ENCODE results near the gene TMPRSS13.

The TMPRSS13 gene

DNA sequence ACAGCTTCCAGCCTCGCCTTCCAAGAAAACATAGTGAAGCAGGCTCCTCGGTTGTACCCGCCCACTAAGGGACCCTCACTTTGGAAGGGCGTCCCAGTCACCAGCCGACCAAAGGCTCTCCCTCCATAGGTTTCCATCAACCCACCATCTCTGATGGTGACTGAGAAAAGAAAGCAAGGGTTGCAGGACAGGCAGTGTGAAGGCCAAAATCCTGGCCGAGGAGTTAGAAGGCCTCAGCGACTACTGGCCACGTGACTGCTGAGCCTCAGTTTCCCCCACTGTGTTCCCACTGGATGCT is 55.4 kb downstream of the TMPRSS13 start:
- ChIA-PET CTCF (no interaction called here), POLR2A (no interaction called here)
- DNase-seq (ENCODE audit: extremely low spot score), result no peak
- TF ChIP-seq, protein P1, sequence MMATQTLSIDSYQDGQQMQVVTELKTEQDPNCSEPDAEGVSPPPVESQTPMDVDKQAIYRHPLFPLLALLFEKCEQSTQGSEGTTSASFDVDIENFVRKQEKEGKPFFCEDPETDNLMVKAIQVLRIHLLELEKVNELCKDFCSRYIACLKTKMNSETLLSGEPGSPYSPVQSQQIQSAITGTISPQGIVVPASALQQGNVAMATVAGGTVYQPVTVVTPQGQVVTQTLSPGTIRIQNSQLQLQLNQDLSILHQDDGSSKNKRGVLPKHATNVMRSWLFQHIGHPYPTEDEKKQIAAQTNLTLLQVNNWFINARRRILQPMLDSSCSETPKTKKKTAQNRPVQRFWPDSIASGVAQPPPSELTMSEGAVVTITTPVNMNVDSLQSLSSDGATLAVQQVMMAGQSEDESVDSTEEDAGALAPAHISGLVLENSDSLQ (IDR thresholded peaks at IDR 0.05), result no peak
- no peak for TF ChIP-seq FOXK2 (IDR thresholded peaks at IDR 0.05)
- no peak for TF ChIP-seq SP1 (IDR thresholded peaks at IDR 0.05)
- no peak for TF ChIP-seq ARNT (IDR thresholded peaks at IDR 0.05)
- TF ChIP-seq FOXM1 (IDR thresholded peaks at IDR 0.05; ENCODE audit: borderline replicate concordance), result no peak
- no peak for TF ChIP-seq ZNF384 (IDR thresholded peaks at IDR 0.05)
- TF ChIP-seq HDGF (IDR thresholded peaks at IDR 0.05; ENCODE audit: borderline replicate concordance), result no peak
- TF ChIP-seq L3MBTL2 (conservative IDR thresholded peaks at IDR 0.05), result no peak
- TF ChIP-seq FOXA1 (IDR thresholded peaks at IDR 0.05), result no peak
- TF ChIP-seq TARDBP (IDR thresholded peaks at IDR 0.05), result no peak
- TF ChIP-seq ELF4 (IDR thresholded peaks at IDR 0.05), result no peak
- no peak for TF ChIP-seq BHLHE40 (IDR thresholded peaks at IDR 0.05; ENCODE audit: borderline replicate concordance)
- no peak for TF ChIP-seq SUZ12 (IDR thresholded peaks at IDR 0.05)
- TF ChIP-seq LEF1 (IDR thresholded peaks at IDR 0.05; ENCODE audit: borderline replicate concordance), result no peak
- TF ChIP-seq NFRKB (IDR thresholded peaks at IDR 0.05), result no peak

DNA sequence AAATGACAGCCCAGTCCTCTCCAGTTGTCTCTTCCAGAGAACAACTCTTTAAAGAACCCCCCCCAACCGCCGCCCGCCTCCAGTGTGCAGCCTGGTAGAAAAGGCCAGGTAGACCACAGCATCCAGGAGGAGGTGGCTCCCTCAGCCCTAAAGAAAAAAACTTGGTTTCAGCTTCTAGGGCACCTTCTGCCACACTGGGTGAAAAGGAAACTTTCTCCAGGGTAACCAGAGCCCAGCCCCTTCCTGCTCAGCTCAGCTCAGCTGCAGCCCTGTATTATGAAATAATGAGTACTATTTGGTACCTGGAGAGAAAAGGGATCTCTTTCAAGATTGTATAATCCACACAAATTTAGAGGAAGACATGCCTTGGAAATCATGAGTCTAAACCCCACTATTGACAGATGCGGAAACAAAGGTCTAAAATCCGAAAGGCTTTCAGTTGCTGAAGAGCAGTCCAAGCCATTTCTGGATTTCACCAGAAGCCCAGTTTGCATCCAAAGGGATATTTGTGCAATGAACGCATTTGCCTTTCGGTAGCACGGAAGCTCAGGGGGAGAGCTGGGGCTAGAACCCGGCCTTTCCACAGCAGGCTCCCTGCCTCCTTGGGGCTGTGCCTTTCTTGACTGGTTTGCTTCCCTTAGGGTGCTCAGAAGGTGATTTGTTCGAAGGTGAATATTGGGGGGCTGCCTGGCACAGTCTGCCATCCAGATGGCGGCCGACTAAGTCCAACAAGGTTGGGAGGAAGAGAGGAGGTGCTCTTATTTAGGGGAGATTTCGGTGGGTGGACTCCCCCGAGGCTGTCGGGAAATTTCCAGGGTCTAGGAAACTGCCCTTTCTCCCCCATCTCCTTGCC is 56.0 kb downstream of the TMPRSS13 start:
- no peak for TF ChIP-seq ELF4 (IDR thresholded peaks at IDR 0.05)
- no peak for TF ChIP-seq NFRKB (IDR thresholded peaks at IDR 0.05)
- no peak for TF ChIP-seq FOXK2 (IDR thresholded peaks at IDR 0.05)
- TF ChIP-seq, protein P1 (IDR thresholded peaks at IDR 0.05), result no peak
- TF ChIP-seq BHLHE40 (IDR thresholded peaks at IDR 0.05; ENCODE audit: borderline replicate concordance), result no peak
- ChIA-PET CTCF (no interaction called here), POLR2A (no interaction called here)
- DNase-seq (ENCODE audit: extremely low spot score), result no peak

GRCh38 chr11:117872420-117872961 is 56.7 kb downstream of the TMPRSS13 start:
- ChIA-PET CTCF (no interaction called here), POLR2A (no interaction called here)
- DNase-seq (ENCODE audit: extremely low spot score), result no peak
- TF ChIP-seq TARDBP (IDR thresholded peaks at IDR 0.05), result no peak
- TF ChIP-seq ZNF384 (IDR thresholded peaks at IDR 0.05), result no peak
- no peak for TF ChIP-seq ELF4 (IDR thresholded peaks at IDR 0.05)

DNA sequence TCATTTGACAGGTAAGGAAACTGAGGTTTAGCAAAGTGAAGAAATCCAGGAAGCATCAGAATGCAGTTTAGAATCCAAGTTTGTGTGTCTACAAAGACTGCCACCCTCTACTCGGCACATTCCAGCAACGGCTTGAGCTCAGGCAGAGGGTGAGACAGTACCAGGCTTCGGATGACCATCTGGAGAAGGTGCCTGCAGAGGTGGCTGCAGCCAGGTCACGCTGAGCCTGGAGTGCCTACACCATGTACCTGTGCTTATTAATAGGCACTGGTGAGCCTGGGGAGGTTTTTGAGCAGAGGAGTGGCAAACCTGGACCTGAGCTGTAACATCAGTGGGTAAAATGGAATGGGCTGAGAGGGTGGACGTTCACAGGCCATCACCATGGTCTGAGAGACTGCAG is 57.4 kb downstream of the TMPRSS13 start:
- ChIA-PET CTCF (no interaction called here), POLR2A (interaction anchor here (1.3 kb wide), 1 partner anchor 10 kb away, joined by 4 read pairs; no protein-coding TSS in a partner anchor)
- TF ChIP-seq HDGF (IDR thresholded peaks at IDR 0.05; ENCODE audit: borderline replicate concordance), result no peak
- DNase-seq (ENCODE audit: extremely low spot score), result no peak

GRCh38 chr11:117871160-117871559 is 58.0 kb downstream of the TMPRSS13 start:
- CTCF ChIA-PET, result interaction anchor here (0.9 to 1.1 kb wide), 2 partner anchors 10 to 34 kb away, joined by 3 to 4 read pairs; no protein-coding TSS in a partner anchor
- POLR2A ChIA-PET, result interaction anchor here (1.3 kb wide), 1 partner anchor 10 kb away, joined by 4 read pairs; no protein-coding TSS in a partner anchor
- DNase-seq (ENCODE audit: extremely low spot score), result no peak
- TF ChIP-seq BHLHE40 (IDR thresholded peaks at IDR 0.05; ENCODE audit: borderline replicate concordance), result no peak
- no peak for TF ChIP-seq SUZ12 (IDR thresholded peaks at IDR 0.05)
- TF ChIP-seq, protein P1 (IDR thresholded peaks at IDR 0.05), result no peak
- TF ChIP-seq FOXM1 (IDR thresholded peaks at IDR 0.05; ENCODE audit: borderline replicate concordance), result no peak
- no peak for TF ChIP-seq ZNF384 (IDR thresholded peaks at IDR 0.05)
- TF ChIP-seq FOXK2 (IDR thresholded peaks at IDR 0.05), result no peak

DNA sequence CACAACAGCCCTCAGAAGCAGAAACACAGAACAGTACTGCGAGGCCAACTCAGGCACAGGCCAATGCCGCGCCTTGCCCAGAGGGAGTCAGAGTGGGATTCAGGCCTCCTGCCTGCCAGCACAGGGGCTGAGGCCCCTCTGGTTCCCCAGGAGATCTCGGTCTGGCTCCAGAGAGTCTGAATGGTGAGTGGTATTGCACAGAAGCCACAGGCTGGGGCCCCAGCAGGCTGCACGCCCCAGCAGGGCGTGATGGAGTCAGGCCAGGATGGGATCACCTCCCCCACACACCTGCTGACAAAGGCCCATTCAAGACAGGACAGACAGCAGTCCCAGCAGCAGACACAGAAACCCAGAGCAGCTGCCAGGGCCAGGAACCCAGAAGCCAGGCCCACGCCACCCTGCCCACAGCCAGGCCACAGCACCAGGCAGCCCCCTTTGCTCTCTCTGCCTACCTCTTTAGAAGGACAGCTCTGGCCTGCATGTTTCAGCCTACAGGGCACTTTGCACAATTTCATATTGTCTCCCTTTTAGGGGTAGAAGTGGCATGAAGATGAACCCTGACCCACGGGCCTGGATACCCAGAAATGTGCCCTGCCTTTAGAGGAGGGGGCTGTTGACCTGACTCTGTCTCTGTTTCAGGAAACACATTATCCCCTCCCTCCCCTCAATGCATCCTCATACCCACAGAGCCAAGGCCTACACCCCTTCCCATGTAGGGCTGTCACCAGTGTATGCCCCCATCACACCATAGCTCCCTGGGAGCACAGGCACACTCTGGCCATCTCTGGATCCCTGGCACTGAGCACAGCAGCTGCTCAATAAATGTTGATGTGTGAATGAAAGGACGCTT is 58.9 kb downstream of the TMPRSS13 start:
- CTCF ChIA-PET, result interaction anchor here (0.6 to 1.1 kb wide), 3 partner anchors 9 to 298 kb away, joined by 3 to 4 read pairs (median 4); no protein-coding TSS in a partner anchor
- no peak for TF ChIP-seq CTBP1 (IDR thresholded peaks at IDR 0.05; ENCODE audit: borderline replicate concordance)
- no peak for TF ChIP-seq TARDBP (IDR thresholded peaks at IDR 0.05)
- TF ChIP-seq L3MBTL2 (conservative IDR thresholded peaks at IDR 0.05), result no peak
- no peak for TF ChIP-seq SP1 (IDR thresholded peaks at IDR 0.05)
- no peak for TF ChIP-seq ARNT (IDR thresholded peaks at IDR 0.05)
- no peak for TF ChIP-seq FOXK2 (IDR thresholded peaks at IDR 0.05)
- no peak for TF ChIP-seq ELF4 (IDR thresholded peaks at IDR 0.05)
- TF ChIP-seq, protein P1 (IDR thresholded peaks at IDR 0.05), result no peak
- POLR2A ChIA-PET, result interaction anchor here (1.3 kb wide), 1 partner anchor 9 kb away, joined by 4 read pairs; no protein-coding TSS in a partner anchor
- no peak for DNase-seq (ENCODE audit: extremely low spot score)

Data from HEK293T (cell line).